Stomach smooth muscle (tissue), 2 donors: Measurements from ENCODE around the gene RPS6KA2.

ENCODE experiments used
- H3K27ac ChIP-seq: one replicate; pipeline ENCODE4 v1.7.0; 2013; ENCODE audit warnings: mild to moderate bottlenecking, low read length, inconsistent platforms
- H3K27me3 ChIP-seq, 2 donors: one replicate each; pipeline ENCODE4 v1.7.0; 2013; ENCODE audit warnings: low read length in 2 of 2; ENCODE audit not compliant: insufficient read depth in 2 of 2, control insufficient read depth in 1 of 2
- H3K36me3 ChIP-seq, 2 donors: one replicate each; pipeline ENCODE4 v1.7.0; 2013; ENCODE audit warnings: low read length in 2 of 2; ENCODE audit not compliant: control insufficient read depth in 2 of 2, insufficient read depth in 2 of 2
- H3K4me1 ChIP-seq: one replicate; pipeline ENCODE4 v1.7.0; 2013; ENCODE audit warnings: low read length; ENCODE audit not compliant: control insufficient read depth, insufficient read depth
- H3K4me3 ChIP-seq, 2 donors: one replicate each; pipeline ENCODE4 v1.7.0; 2013; ENCODE audit warnings: low read length in 2 of 2
- H3K9ac ChIP-seq, 2 donors: one replicate each; pipeline ENCODE4 v1.7.0; 2013; ENCODE audit warnings: low read length in 2 of 2, mild to moderate bottlenecking in 1 of 2
- H3K9me3 ChIP-seq, 2 donors: one replicate each; pipeline ENCODE4 v1.7.0; 2013; ENCODE audit warnings: low read length in 2 of 2; ENCODE audit not compliant: control insufficient read depth in 2 of 2
- donor health status: healthy.
- donor health status: Pancreatic carcinoma.

Gene RPS6KA2

DNA sequence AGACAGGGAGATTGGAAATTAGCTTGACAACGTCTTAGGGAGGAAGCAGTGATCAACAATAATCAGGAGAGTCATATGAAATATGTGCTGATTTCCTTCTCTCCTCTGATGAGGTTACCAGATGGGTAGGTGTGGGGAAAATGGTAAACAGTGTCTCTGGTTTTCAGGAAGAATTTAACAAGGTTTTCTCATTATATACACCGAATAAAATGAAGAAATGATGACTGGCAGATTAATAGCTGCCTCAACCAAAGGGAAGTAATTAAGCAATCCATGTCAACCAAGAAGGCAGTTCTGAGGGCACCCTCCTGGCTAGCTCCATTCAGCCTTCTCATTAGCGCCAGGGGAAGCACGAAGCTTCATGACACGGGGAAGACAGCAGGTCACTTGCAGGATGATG is 27.8 kb downstream of the RPS6KA2 start:
- Histone ChIP-seq H3K27me3 (no peaks in the 10 kb centered on the region), H3K4me3 (no peak overlapping the region), H3K36me3 (no peaks in the 10 kb centered on the region), H3K9me3 (no peaks in the 10 kb centered on the region), H3K4me1 (peaks cover 30% of the 10 kb centered on the region), H3K9ac (no peak overlapping the region), H3K27ac (peak overlapping the region; percentile 53)

DNA sequence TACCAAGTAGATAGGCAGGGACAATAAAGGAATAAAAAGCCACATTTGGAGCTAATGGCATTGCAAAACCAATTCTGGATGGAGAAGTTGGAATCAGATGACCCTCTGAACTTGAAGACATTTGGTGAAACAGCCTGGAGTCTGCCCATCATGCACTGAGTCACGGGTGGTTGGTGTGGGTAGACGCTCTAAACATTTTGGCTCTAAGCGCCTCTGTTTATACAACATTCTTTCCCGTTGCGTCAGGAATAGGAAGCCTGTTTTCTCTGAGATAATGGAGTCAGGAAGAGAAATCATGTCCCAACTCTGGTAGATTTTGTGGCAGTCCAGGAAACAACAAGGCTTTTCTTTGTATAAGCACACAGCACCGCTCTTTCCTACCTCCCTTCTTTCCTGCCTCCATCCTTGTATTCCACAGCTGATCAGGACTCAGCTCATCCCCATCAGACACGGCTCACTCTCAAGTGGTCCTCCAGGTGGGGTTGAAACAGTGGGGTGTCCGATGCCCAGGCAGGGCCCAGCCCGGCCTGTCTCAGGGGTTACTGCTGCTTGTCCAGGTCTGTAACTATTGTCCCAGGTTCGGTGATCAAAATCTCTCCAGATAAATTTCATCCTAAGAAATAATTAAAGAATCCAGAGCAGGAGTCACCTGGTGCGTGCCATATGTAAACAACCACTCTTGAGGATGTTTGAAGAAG is 28.5 kb downstream of the RPS6KA2 start:
- Histone ChIP-seq H3K9me3 (no peaks in the 10 kb centered on the region), H3K36me3 (no peaks in the 10 kb centered on the region), H3K9ac (no peak overlapping the region), H3K27me3 (no peaks in the 10 kb centered on the region), H3K4me1 (peaks cover 27% of the 10 kb centered on the region), H3K27ac (peak overlapping the region; percentile 53), H3K4me3 (peak overlapping the region in 1 of 2 donors; percentile 15)

DNA sequence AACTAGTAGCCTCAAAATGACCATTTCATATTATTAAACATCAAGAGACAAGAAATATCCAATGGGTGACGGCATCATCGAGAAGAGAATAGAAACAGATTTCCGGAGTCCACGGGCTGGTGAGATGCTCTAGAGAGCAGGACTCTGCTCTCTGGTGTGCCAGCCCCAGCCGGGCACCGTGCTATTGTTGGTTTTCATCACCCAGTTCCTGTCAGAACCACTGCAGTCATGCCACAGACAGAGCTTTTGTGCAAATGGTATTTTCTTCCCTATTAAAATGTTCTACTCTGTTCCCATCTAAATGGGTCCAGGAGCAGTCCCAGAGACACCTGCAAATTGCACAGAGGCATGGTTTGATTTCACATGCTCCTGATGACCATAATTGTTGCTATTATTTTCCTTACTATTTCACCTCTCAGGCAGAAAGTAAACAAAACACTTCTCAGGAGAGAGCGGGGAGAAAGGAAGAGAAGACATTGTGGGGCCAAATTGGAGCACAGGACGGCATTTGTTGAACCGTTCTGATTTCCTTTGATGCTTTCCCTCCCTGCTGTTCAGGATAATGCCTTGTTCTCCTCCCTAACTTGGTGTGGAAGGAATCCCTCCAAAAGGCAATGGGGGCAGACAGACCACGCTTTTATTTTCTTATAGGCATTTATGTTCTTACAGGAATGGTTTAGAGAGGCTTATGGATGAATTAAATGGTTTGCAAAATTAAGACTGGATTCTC is 29.2 kb downstream of the RPS6KA2 start:
- Histone ChIP-seq H3K27ac (no peak overlapping the region), H3K27me3 (no peaks in the 10 kb centered on the region), H3K4me1 (peaks cover 20% of the 10 kb centered on the region), H3K36me3 (no peaks in the 10 kb centered on the region), H3K4me3 (peak overlapping the region in 1 of 2 donors; percentile 15), H3K9ac (no peak overlapping the region), H3K9me3 (no peaks in the 10 kb centered on the region)

DNA sequence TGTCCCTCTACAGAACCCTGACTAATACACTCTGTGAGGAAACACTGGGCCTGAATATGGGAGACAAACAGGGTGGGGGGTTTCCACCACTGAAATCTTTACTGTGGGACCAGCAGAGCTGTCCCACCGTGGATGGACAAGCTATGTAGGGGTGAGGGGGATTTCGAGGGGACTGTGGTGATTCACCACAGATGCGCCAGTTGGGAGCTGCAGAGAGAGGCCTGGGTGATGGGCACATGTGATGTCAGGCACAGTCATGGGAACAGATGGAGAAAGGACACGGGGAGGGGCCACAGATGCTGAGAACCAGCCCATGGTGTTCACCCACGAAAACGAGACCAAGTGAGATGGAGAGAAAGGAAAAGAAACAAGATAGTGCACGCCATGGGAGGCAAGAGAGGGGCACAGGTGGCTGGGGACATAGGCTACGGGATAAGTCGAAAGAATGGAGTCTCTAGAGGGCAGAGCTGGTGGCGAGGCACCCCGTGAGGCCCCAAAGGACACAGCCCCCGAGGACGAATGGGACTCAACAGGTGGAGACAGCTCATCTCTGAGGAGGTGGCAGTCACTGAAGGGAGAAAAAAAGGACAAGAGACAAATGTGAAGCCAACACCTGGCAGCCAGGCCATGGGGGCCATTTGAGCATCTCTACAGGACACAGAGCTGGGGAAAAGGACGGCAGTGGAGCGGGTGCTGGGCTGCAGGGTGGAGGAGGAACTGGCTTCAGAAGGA is 30.1 kb downstream of the RPS6KA2 start:
- Histone ChIP-seq H3K27me3 (no peaks in the 10 kb centered on the region), H3K9me3 (no peaks in the 10 kb centered on the region), H3K4me3 (no peak overlapping the region), H3K4me1 (peaks cover 14% of the 10 kb centered on the region), H3K27ac (no peak overlapping the region), H3K36me3 (no peaks in the 10 kb centered on the region), H3K9ac (no peak overlapping the region)

DNA sequence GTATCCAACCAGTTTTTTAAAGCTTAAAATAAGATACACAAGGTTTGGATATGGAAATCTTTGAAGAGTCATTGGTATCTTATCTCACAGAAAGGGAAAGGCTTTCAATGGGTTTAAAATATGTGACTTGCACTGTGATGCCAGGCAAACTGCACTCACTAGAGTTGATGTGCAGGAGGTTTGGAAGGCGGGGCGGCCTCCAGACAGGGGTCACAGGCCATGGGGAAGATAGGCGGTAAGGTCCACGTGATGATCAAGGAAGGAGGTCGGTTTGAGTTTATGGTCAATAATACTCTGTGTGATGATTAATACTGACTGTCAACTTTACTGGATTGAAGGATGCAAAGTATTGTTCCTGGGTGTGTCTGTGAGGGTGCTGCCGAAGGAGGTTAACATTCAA is 31.1 kb downstream of the RPS6KA2 start:
- Histone ChIP-seq H3K4me1 (peaks cover 14% of the 10 kb centered on the region), H3K4me3 (no peak overlapping the region), H3K9ac (no peak overlapping the region), H3K9me3 (no peaks in the 10 kb centered on the region), H3K27me3 (no peaks in the 10 kb centered on the region), H3K27ac (no peak overlapping the region), H3K36me3 (no peaks in the 10 kb centered on the region)

DNA sequence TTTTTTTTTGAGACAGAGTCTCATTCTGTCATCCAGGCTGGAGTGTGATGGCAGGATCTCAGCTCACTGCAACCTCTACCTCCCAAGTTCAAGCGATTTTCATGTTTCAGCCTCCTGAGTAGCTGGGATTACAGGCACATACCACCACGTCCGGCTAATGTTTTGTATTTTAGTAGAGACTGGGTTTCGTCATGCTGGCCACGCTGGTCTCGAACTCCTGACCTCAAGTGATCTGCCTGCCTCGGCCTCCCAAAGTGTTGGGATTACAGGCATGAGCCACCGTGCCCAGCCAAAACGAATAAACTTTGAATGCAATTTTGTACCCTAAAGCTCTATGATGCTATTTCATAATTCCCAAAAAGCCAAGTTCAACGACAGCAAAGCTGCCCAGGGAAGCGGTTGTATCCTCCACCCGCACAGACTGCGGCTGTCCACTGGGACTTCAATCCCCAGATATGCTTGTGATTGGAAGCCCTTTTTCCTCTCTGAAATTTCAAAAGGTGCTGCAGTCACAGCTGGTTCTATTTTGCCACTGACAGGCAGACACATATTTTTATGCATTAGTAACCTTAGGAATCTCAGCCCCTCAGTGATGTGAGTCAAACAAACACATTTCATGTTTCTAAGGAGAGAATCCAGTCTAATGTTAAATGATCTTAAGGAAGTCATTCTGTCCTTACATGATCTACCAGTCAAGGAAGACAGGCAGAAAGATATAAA is 31.8 kb downstream of the RPS6KA2 start:
- H3K27ac ChIP-seq, result no peak overlapping the region
- peaks cover 14% of the 10 kb centered on the region for H3K4me1 ChIP-seq
- no peaks in the 10 kb centered on the region for H3K36me3 ChIP-seq
- H3K9me3 ChIP-seq, result no peaks in the 10 kb centered on the region
- H3K27me3 ChIP-seq, result no peaks in the 10 kb centered on the region
- H3K9ac ChIP-seq, result no peak overlapping the region
- H3K4me3 ChIP-seq, result no peak overlapping the region

DNA sequence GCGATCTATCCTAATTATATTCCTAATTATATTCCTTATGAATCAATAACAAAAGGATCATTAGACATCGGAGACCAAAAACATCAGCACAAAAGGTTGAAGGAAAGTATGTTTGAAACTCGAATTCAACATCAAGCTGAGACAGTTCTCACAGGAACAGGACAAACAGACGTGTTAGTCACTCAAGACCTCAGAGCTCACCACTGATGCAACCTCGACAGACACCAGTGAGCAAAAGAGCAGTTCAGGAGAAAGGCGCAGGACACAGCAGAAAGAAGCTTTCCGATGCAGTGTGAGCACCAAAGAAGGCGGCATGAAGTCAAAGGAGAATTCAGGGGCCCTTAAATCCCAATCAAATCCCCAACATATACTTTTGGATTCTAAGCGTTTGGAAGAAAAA is 34.2 kb downstream of the RPS6KA2 start:
- peaks cover 7% of the 10 kb centered on the region for H3K4me1 ChIP-seq
- no peaks in the 10 kb centered on the region for H3K9me3 ChIP-seq
- no peaks in the 10 kb centered on the region for H3K27me3 ChIP-seq
- no peak overlapping the region for H3K4me3 ChIP-seq
- H3K36me3 ChIP-seq, result no peaks in the 10 kb centered on the region
- no peak overlapping the region for H3K27ac ChIP-seq
- no peak overlapping the region for H3K9ac ChIP-seq

DNA sequence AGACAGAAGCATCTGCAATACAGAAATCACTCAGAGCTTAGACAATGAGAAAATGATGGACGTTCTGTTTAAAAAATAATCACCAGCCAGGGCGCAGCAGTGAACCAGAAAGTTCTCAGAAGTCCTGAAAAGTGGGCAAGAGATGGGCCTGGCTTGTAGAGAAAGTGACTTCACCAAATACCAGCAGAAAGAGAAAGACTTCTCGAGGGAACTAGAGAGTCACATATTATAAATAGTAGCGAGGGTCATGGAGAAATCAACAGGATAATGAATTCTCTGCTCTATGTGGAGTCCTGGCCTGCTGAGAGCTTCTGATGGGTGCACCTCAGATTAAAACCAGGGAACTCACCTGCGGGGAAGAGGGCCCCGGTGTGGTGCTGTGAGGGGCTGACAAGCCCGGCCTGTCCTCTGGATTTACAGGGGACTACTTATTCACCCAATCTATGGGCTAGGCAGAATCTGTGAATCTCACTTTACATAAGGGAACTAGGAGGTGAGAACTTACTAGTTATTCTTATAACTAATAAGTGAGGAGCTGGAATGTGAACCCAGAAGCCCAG is 35.0 kb downstream of the RPS6KA2 start:
- no peak overlapping the region for H3K9ac ChIP-seq
- no peaks in the 10 kb centered on the region for H3K36me3 ChIP-seq
- no peak overlapping the region for H3K27ac ChIP-seq
- no peaks in the 10 kb centered on the region for H3K9me3 ChIP-seq
- H3K27me3 ChIP-seq, result no peaks in the 10 kb centered on the region
- H3K4me3 ChIP-seq, result no peak overlapping the region
- peaks cover 7% of the 10 kb centered on the region for H3K4me1 ChIP-seq

DNA sequence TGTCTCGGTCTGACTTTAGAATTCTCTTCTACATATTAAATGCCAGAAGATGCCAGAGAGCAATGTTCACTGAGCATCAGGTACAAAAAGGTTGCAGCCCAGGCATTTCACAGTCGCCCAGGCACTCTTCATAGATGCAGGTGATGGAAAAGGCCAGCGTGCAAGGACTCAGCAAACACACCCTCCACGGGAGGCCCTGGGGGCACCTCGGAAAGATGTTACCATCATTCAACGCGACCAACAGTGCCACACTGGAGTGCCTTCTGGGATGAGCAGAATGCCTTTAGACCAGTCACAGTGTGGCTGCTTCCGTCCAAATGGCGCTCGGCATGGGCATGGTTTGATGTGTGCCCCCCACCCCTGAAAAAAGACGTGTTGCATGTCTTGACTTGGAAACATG is 36.0 kb downstream of the RPS6KA2 start:
- H3K4me1 ChIP-seq, result peaks cover 7% of the 10 kb centered on the region
- H3K27me3 ChIP-seq, result no peaks in the 10 kb centered on the region
- H3K4me3 ChIP-seq, result no peak overlapping the region
- no peaks in the 10 kb centered on the region for H3K9me3 ChIP-seq
- no peaks in the 10 kb centered on the region for H3K36me3 ChIP-seq
- H3K27ac ChIP-seq, result no peak overlapping the region
- no peak overlapping the region for H3K9ac ChIP-seq

DNA sequence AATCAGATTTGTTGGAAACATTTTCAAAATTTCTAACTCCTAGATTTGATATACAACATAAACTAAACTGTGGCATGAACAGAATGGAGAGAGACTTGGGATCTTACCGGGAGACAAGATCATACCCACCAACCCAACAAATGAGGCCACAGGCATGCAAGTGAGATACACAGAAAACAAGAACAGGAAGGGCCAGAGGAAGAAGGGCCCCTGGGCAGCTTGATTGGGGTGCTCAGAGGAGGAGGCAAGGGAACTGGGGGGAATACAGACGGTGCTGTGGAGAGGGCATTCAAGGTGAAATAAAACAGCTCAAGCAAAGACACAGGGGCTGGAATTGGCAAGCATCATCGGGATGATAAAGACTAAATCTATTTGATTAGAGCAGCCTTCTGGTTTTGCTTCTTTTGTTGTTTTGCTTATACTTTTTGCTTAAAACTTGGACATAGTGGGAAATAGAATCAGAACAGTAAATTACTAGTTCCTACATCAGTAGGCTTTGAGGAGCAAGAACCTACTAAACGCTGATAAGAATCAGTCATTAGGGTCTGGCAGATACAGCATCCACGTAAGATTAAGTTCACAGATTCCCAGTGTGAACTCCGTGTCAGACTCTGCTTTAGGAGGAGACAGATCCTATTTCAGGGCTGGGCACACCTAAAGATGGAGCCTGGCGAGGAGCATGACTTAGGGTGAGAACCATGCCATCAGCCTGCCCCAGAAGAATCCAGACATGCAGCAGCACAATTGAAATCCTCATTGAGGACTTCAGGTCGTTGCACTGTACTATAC is 37.1 kb downstream of the RPS6KA2 start:
- H3K36me3 ChIP-seq, result no peaks in the 10 kb centered on the region
- no peaks in the 10 kb centered on the region for H3K27me3 ChIP-seq
- H3K9me3 ChIP-seq, result no peaks in the 10 kb centered on the region
- no peak overlapping the region for H3K9ac ChIP-seq
- no peak overlapping the region for H3K4me3 ChIP-seq
- H3K27ac ChIP-seq, result no peak overlapping the region
- H3K4me1 ChIP-seq, result peaks cover 4% of the 10 kb centered on the region
